Measurements from ENCODE around the gene ARL5A. TPM values are rescaled to one million over a fixed set of nuclear protein-coding genes. Genes with fewer than 3 reads are reported as not detected.

ARL5A gene
- total RNA-seq, 2 experiments from 2014 or later: 54.5 to 54.9 TPM

GRCh38 chr2:151775057-151775740 lies 53.0 kb downstream of the ARL5A start:
- H3K36me3 Mint-ChIP-seq (ENCODE audit: low read depth): peaks cover 30% of the 10 kb centered on the region
- no peaks in the 10 kb centered on the region for H3K27me3 Mint-ChIP-seq (ENCODE audit: low read depth)
- CTCF ChIA-PET: no interaction called here

GRCh38 chr2:151774506-151774905 lies 53.7 kb downstream of the ARL5A start:
- H3K4me1 Mint-ChIP-seq (ENCODE audit: low read depth): no peaks in the 10 kb centered on the region
- H3K9me3 Mint-ChIP-seq (ENCODE audit: insufficient read depth): peaks cover 3% of the 10 kb centered on the region
- H3K4me3 Mint-ChIP-seq: no peak overlapping the region
- no peaks in the 10 kb centered on the region for H3K27me3 Mint-ChIP-seq (ENCODE audit: low read depth)
- H3K27ac Mint-ChIP-seq: no peak overlapping the region
- CTCF ChIA-PET: no interaction called here
- ATAC-seq: no peak
- POLR2A ChIA-PET: no interaction called here
- H3K36me3 Mint-ChIP-seq (ENCODE audit: low read depth): peaks cover 23% of the 10 kb centered on the region
- no peak for DNase-seq

More at GRCh38 chr2:151775057-151775740, 53.0 kb downstream of the ARL5A start:
- Mint-ChIP-seq H3K27ac (no peak overlapping the region), H3K4me1 (ENCODE audit: low read depth) (no peaks in the 10 kb centered on the region), H3K9me3 (ENCODE audit: insufficient read depth) (peaks cover 3% of the 10 kb centered on the region), H3K4me3 (no peak overlapping the region)
- ATAC-seq: no peak
- POLR2A ChIA-PET: no interaction called here
- DNase-seq: no peak

- H3K27me3 Mint-ChIP-seq (ENCODE audit: low read depth): no peaks in the 10 kb centered on the region
- no peak overlapping the region for H3K27ac Mint-ChIP-seq
- ChIA-PET POLR2A (no interaction called here), CTCF (interaction anchor here (0.8 kb wide), 1 partner anchor 37 kb away, joined by 3 read pairs; no protein-coding TSS in a partner anchor)
- ATAC-seq (no peak), DNase-seq (no peak)
- no peaks in the 10 kb centered on the region for H3K9me3 Mint-ChIP-seq (ENCODE audit: insufficient read depth)
- H3K4me1 Mint-ChIP-seq (ENCODE audit: low read depth): no peaks in the 10 kb centered on the region
- H3K36me3 Mint-ChIP-seq (ENCODE audit: low read depth): peaks cover 9% of the 10 kb centered on the region
- H3K4me3 Mint-ChIP-seq: no peak overlapping the region
These were observed 56.4 kb downstream of the ARL5A start for GRCh38 chr2:151771599-151772358.

GRCh38 chr2:151770995-151771394 lies 57.2 kb downstream of the ARL5A start:
- H3K4me3 Mint-ChIP-seq: no peak overlapping the region
- DNase-seq: no peak
- no peaks in the 10 kb centered on the region for H3K9me3 Mint-ChIP-seq (ENCODE audit: insufficient read depth)
- no peak for ATAC-seq
- peaks cover 6% of the 10 kb centered on the region for H3K4me1 Mint-ChIP-seq (ENCODE audit: low read depth)
- peaks cover 3% of the 10 kb centered on the region for H3K36me3 Mint-ChIP-seq (ENCODE audit: low read depth)
- no peaks in the 10 kb centered on the region for H3K27me3 Mint-ChIP-seq (ENCODE audit: low read depth)
- H3K27ac Mint-ChIP-seq: no peak overlapping the region
- CTCF ChIA-PET: no interaction called here
- POLR2A ChIA-PET: no interaction called here

- ChIA-PET POLR2A (no interaction called here), CTCF (no interaction called here)
- ATAC-seq (no peak), DNase-seq (no peak)
- Mint-ChIP-seq H3K4me1 (ENCODE audit: low read depth) (peaks cover 9% of the 10 kb centered on the region), H3K9me3 (ENCODE audit: insufficient read depth) (no peaks in the 10 kb centered on the region), H3K36me3 (ENCODE audit: low read depth) (no peaks in the 10 kb centered on the region), H3K27ac (no peak overlapping the region), H3K27me3 (ENCODE audit: low read depth) (no peaks in the 10 kb centered on the region), H3K4me3 (no peak overlapping the region)
These were observed 58.6 kb downstream of the ARL5A start for GRCh38 chr2:151769606-151770005.

- Mint-ChIP-seq H3K27me3 (ENCODE audit: low read depth) (no peaks in the 10 kb centered on the region), H3K36me3 (ENCODE audit: low read depth) (no peaks in the 10 kb centered on the region), H3K4me3 (no peak overlapping the region), H3K9me3 (ENCODE audit: insufficient read depth) (no peaks in the 10 kb centered on the region), H3K27ac (no peak overlapping the region), H3K4me1 (ENCODE audit: low read depth) (peaks cover 9% of the 10 kb centered on the region)
- CTCF ChIA-PET: no interaction called here
- DNase-seq (no peak), ATAC-seq (no peak)
- POLR2A ChIA-PET: no interaction called here
These were observed 60.7 kb downstream of the ARL5A start for GRCh38 chr2:151767536-151767935.

- peak overlapping the region; percentile 60 for H3K27ac Mint-ChIP-seq
- no peaks in the 10 kb centered on the region for H3K27me3 Mint-ChIP-seq (ENCODE audit: low read depth)
- H3K4me3 Mint-ChIP-seq: no peak overlapping the region
- H3K36me3 Mint-ChIP-seq (ENCODE audit: low read depth): no peaks in the 10 kb centered on the region
- CTCF ChIA-PET: no interaction called here
- ATAC-seq (no peak), DNase-seq (no peak)
- no peaks in the 10 kb centered on the region for H3K9me3 Mint-ChIP-seq (ENCODE audit: insufficient read depth)
- POLR2A ChIA-PET: no interaction called here
- peaks cover 9% of the 10 kb centered on the region for H3K4me1 Mint-ChIP-seq (ENCODE audit: low read depth)
These were observed 61.6 kb downstream of the ARL5A start for GRCh38 chr2:151766437-151767153.

GRCh38 chr2:151765760-151766410 lies 62.3 kb downstream of the ARL5A start:
- CTCF ChIA-PET: interaction anchor here (0.5 kb wide), 1 partner anchor 33 kb away, joined by 3 read pairs; no protein-coding TSS in a partner anchor
- H3K9me3 Mint-ChIP-seq (ENCODE audit: insufficient read depth): no peaks in the 10 kb centered on the region
- peak overlapping the region; percentile 60 for H3K27ac Mint-ChIP-seq
- H3K36me3 Mint-ChIP-seq (ENCODE audit: low read depth): no peaks in the 10 kb centered on the region
- no peak overlapping the region for H3K4me3 Mint-ChIP-seq
- no peak for DNase-seq
- H3K27me3 Mint-ChIP-seq (ENCODE audit: low read depth): no peaks in the 10 kb centered on the region
- ATAC-seq: no peak
- POLR2A ChIA-PET: no interaction called here
- peaks cover 9% of the 10 kb centered on the region for H3K4me1 Mint-ChIP-seq (ENCODE audit: low read depth)

GRCh38 chr2:151762694-151763093 lies 65.5 kb downstream of the ARL5A start:
- no peak overlapping the region for H3K4me3 Mint-ChIP-seq
- POLR2A ChIA-PET: no interaction called here
- no peak overlapping the region for H3K27ac Mint-ChIP-seq
- CTCF ChIA-PET: no interaction called here
- no peaks in the 10 kb centered on the region for H3K9me3 Mint-ChIP-seq (ENCODE audit: insufficient read depth)
- H3K4me1 Mint-ChIP-seq (ENCODE audit: low read depth): peaks cover 9% of the 10 kb centered on the region
- DNase-seq (no peak), ATAC-seq (no peak)
- H3K27me3 Mint-ChIP-seq (ENCODE audit: low read depth): no peaks in the 10 kb centered on the region
- no peaks in the 10 kb centered on the region for H3K36me3 Mint-ChIP-seq (ENCODE audit: low read depth)

GRCh38 chr2:151761687-151762086 lies 66.5 kb downstream of the ARL5A start:
- peaks cover 9% of the 10 kb centered on the region for H3K4me1 Mint-ChIP-seq (ENCODE audit: low read depth)
- ATAC-seq: no peak
- POLR2A ChIA-PET: no interaction called here
- H3K36me3 Mint-ChIP-seq (ENCODE audit: low read depth): no peaks in the 10 kb centered on the region
- no peaks in the 10 kb centered on the region for H3K9me3 Mint-ChIP-seq (ENCODE audit: insufficient read depth)
- H3K27ac Mint-ChIP-seq: no peak overlapping the region
- no peaks in the 10 kb centered on the region for H3K27me3 Mint-ChIP-seq (ENCODE audit: low read depth)
- H3K4me3 Mint-ChIP-seq: no peak overlapping the region
- no peak for DNase-seq
- CTCF ChIA-PET: no interaction called here

- no peaks in the 10 kb centered on the region for H3K36me3 Mint-ChIP-seq (ENCODE audit: low read depth)
- POLR2A ChIA-PET: no interaction called here
- H3K27ac Mint-ChIP-seq: no peak overlapping the region
- no peak overlapping the region for H3K4me3 Mint-ChIP-seq
- H3K9me3 Mint-ChIP-seq (ENCODE audit: insufficient read depth): no peaks in the 10 kb centered on the region
- DNase-seq (no peak), ATAC-seq (no peak)
- no peaks in the 10 kb centered on the region for H3K27me3 Mint-ChIP-seq (ENCODE audit: low read depth)
- CTCF ChIA-PET: no interaction called here
- peaks cover 5% of the 10 kb centered on the region for H3K4me1 Mint-ChIP-seq (ENCODE audit: low read depth)
These were observed 67.0 kb downstream of the ARL5A start for GRCh38 chr2:151761193-151761592.

- no peaks in the 10 kb centered on the region for H3K27me3 Mint-ChIP-seq (ENCODE audit: low read depth)
- no peaks in the 10 kb centered on the region for H3K4me1 Mint-ChIP-seq (ENCODE audit: low read depth)
- H3K27ac Mint-ChIP-seq: no peak overlapping the region
- H3K4me3 Mint-ChIP-seq: no peak overlapping the region
- DNase-seq (no peak), ATAC-seq (no peak)
- no peaks in the 10 kb centered on the region for H3K9me3 Mint-ChIP-seq (ENCODE audit: insufficient read depth)
- ChIA-PET CTCF (no interaction called here), POLR2A (no interaction called here)
- no peaks in the 10 kb centered on the region for H3K36me3 Mint-ChIP-seq (ENCODE audit: low read depth)
These were observed 68.0 kb downstream of the ARL5A start for GRCh38 chr2:151760139-151760650.

Data from activated CD8-positive, alpha-beta T cell treated with anti-CD3 and anti-CD28 coated beads, Interleukin-2, amount 10 ng/mL, durations not matched to agents 7 days and 5 days (primary cell).